HL-60 (cell line): ENCODE data around the gene RTP1.

Source experiments
- GABPA ChIP-seq: IDR thresholded peaks from 2 replicates; pipeline ENCODE4 v1.6.1; 2012; ENCODE audit warnings: low read depth
- REST ChIP-seq: IDR thresholded peaks from 2 replicates; pipeline ENCODE4 v1.6.1; 2012; ENCODE audit warnings: low read depth; ENCODE audit not compliant: insufficient replicate concordance
- TF ChIP-seq, protein P1 (sequence below): IDR thresholded peaks from one replicate; pipeline ENCODE4 v1.5.1; 2011; ENCODE audit warnings: low read length, control low read depth, inconsistent platforms; ENCODE audit not compliant: insufficient read depth

DNA sequence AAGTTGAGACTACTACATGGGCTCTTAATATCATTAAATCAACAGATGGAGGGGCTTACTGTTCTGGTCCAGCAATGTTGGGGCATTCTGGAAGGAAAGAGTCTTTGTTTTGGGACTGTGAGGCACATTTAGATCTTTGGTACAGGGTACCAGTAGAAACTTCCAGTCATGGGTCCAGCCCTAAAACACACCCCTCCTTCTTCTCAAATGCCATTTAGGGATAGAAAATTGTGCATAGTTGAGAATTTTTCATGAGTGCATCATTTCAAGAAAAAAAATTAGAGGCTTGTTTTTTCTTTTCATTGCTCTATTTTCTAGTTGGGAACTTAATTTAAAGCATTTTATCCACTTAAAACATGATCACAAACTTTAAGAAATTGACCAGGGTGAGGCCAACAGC lies 4.1 kb upstream of the RTP1 start:
- TF ChIP-seq, protein P1, sequence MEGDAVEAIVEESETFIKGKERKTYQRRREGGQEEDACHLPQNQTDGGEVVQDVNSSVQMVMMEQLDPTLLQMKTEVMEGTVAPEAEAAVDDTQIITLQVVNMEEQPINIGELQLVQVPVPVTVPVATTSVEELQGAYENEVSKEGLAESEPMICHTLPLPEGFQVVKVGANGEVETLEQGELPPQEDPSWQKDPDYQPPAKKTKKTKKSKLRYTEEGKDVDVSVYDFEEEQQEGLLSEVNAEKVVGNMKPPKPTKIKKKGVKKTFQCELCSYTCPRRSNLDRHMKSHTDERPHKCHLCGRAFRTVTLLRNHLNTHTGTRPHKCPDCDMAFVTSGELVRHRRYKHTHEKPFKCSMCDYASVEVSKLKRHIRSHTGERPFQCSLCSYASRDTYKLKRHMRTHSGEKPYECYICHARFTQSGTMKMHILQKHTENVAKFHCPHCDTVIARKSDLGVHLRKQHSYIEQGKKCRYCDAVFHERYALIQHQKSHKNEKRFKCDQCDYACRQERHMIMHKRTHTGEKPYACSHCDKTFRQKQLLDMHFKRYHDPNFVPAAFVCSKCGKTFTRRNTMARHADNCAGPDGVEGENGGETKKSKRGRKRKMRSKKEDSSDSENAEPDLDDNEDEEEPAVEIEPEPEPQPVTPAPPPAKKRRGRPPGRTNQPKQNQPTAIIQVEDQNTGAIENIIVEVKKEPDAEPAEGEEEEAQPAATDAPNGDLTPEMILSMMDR, result no peak
- TF ChIP-seq REST (no peak), GABPA (no peak)
